ENCODE measurements around the gene MROH8. TPM values are rescaled to one million over a fixed set of nuclear protein-coding genes. Genes with fewer than 3 reads are reported as not detected.

The MROH8 gene
- total RNA-seq, 2 experiments from 2014 or later: 2.0 to 2.5 TPM

GRCh38 chr20:37207171-37207570, 27.8 kb upstream of the MROH8 start:
- Mint-ChIP-seq H3K4me3 (no peak overlapping the region), H3K4me1 (no peaks in the 10 kb centered on the region), H3K36me3 (peaks cover 16% of the 10 kb centered on the region), H3K9me3 (no peaks in the 10 kb centered on the region), H3K27me3 (no peaks in the 10 kb centered on the region), H3K27ac (no peak overlapping the region)
- POLR2A ChIA-PET: no interaction called here
- ATAC-seq (ENCODE audit: low read depth): no peak
- DNase-seq: no peak

DNA sequence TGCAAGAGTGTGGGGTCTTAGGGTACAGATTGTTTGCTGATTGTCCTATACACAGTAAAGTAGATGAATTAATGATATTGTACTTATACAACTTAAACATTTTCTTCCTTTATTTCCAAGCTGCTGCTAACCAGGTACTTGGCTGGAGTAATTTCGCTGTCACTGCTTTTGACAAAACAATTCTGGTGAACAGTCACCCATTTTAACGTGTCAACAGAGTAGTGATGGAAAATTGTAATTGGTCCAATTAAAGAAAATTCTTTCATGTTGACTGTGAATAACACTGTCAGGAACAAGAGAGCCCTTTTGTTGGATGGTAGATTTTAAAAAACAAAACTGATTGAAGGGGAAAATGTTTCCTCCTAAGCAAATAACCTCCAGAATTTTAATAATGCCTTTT, 26.4 kb upstream of the MROH8 start:
- no peak overlapping the region for H3K4me3 Mint-ChIP-seq
- ATAC-seq (ENCODE audit: low read depth): no peak
- H3K4me1 Mint-ChIP-seq: no peaks in the 10 kb centered on the region
- H3K27ac Mint-ChIP-seq: no peak overlapping the region
- H3K27me3 Mint-ChIP-seq: no peaks in the 10 kb centered on the region
- H3K36me3 Mint-ChIP-seq: peaks cover 22% of the 10 kb centered on the region
- no peak for DNase-seq
- POLR2A ChIA-PET: no interaction called here
- H3K9me3 Mint-ChIP-seq: no peaks in the 10 kb centered on the region

DNA sequence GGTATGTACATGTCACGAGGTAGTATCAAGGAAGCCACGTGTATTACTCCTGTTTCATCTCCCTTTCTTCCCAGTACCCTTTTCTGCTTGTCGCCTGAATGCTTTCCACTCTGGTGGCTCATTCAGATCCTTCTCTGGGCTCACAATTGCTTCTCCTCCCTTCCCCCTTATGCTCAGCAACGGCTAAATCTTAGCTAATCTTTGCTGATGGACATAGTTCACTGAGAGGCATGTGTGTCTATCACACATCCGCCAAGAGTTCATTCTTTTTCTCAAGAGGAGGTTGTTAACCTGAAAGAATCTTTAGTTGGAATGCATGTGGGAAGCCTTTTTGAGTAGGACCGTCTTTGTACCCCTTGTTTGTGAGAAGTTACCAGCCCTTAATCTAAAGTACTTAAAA, 25.8 kb upstream of the MROH8 start:
- Mint-ChIP-seq H3K36me3 (peaks cover 24% of the 10 kb centered on the region), H3K4me1 (peaks cover 1% of the 10 kb centered on the region), H3K27ac (no peak overlapping the region), H3K9me3 (no peaks in the 10 kb centered on the region), H3K27me3 (no peaks in the 10 kb centered on the region), H3K4me3 (no peak overlapping the region)
- POLR2A ChIA-PET: no interaction called here
- no peak for DNase-seq
- no peak for ATAC-seq (ENCODE audit: low read depth)

GRCh38 chr20:37204056-37204455, 24.7 kb upstream of the MROH8 start:
- H3K9me3 Mint-ChIP-seq: no peaks in the 10 kb centered on the region
- peaks cover 4% of the 10 kb centered on the region for H3K4me1 Mint-ChIP-seq
- peaks cover 24% of the 10 kb centered on the region for H3K36me3 Mint-ChIP-seq
- no peaks in the 10 kb centered on the region for H3K27me3 Mint-ChIP-seq
- ATAC-seq (ENCODE audit: low read depth) (no peak), DNase-seq (no peak)
- POLR2A ChIA-PET: no interaction called here
- no peak overlapping the region for H3K27ac Mint-ChIP-seq
- no peak overlapping the region for H3K4me3 Mint-ChIP-seq

GRCh38 chr20:37202267-37202943, 23.1 kb upstream of the MROH8 start:
- POLR2A ChIA-PET: no interaction called here
- no peaks in the 10 kb centered on the region for H3K9me3 Mint-ChIP-seq
- no peaks in the 10 kb centered on the region for H3K27me3 Mint-ChIP-seq
- ATAC-seq (ENCODE audit: low read depth) (no peak), DNase-seq (no peak)
- no peak overlapping the region for H3K27ac Mint-ChIP-seq
- peaks cover 4% of the 10 kb centered on the region for H3K4me1 Mint-ChIP-seq
- no peak overlapping the region for H3K4me3 Mint-ChIP-seq
- H3K36me3 Mint-ChIP-seq: peaks cover 21% of the 10 kb centered on the region

GRCh38 chr20:37201827-37202162, 22.4 kb upstream of the MROH8 start:
- Mint-ChIP-seq H3K9me3 (no peaks in the 10 kb centered on the region), H3K27me3 (no peaks in the 10 kb centered on the region), H3K27ac (no peak overlapping the region), H3K4me1 (peaks cover 5% of the 10 kb centered on the region), H3K4me3 (no peak overlapping the region), H3K36me3 (peaks cover 23% of the 10 kb centered on the region)
- DNase-seq: no peak
- no peak for ATAC-seq (ENCODE audit: low read depth)
- POLR2A ChIA-PET: no interaction called here

DNA sequence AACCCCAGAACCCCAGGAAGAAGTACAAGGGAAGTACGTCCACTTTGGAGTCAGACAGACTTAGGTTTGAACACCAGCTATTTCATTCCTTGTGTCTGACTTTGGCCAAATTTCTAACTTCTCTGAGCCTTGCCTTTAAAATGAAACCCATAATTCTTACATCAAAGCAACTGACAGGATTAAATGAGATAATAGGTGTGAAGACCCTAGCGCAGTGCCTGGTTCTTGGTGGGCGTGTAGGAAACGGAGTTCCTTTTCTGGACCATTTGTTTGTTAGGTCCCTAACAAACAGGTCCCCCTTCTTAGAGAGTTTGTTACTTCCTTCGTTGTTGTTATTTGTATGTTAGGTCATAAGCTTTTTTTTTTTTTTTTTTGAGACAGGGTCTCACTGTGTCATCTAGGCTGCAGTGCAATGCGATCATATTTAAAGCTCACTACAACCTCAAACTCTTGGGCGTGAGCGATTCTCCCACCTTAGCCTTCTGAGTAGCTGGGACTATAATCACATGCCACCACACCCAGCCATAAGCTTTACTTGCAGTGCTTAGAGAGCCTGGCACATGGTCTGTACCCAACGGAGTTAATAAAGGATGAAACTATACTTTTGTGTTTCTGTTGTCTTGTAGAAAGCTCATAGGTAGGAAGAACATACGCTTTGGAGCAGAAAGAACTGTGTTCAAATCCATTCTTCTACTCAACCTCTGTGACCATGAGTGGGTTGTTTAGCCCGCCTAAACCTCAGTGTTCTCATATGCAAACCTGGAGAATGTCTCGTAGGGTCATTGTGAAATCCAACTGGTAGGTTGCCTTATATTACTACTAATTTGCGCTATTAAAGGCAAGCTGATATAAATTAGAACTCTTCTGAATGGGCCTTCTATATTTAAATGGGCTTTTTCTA, 21.8 kb upstream of the MROH8 start:
- H3K27ac Mint-ChIP-seq: no peak overlapping the region
- no peak overlapping the region for H3K4me3 Mint-ChIP-seq
- POLR2A ChIA-PET: interaction anchor here (0.6 kb wide), 1 partner anchor 9 kb away, joined by 8 read pairs; no protein-coding TSS in a partner anchor
- H3K36me3 Mint-ChIP-seq: peaks cover 28% of the 10 kb centered on the region
- DNase-seq: no peak
- H3K27me3 Mint-ChIP-seq: no peaks in the 10 kb centered on the region
- no peaks in the 10 kb centered on the region for H3K9me3 Mint-ChIP-seq
- no peak for ATAC-seq (ENCODE audit: low read depth)
- peaks cover 8% of the 10 kb centered on the region for H3K4me1 Mint-ChIP-seq

GRCh38 chr20:37200376-37200775, 21.0 kb upstream of the MROH8 start:
- H3K36me3 Mint-ChIP-seq: peaks cover 26% of the 10 kb centered on the region
- H3K4me1 Mint-ChIP-seq: peaks cover 12% of the 10 kb centered on the region
- no peak overlapping the region for H3K27ac Mint-ChIP-seq
- H3K4me3 Mint-ChIP-seq: no peak overlapping the region
- H3K27me3 Mint-ChIP-seq: no peaks in the 10 kb centered on the region
- POLR2A ChIA-PET: no interaction called here
- H3K9me3 Mint-ChIP-seq: no peaks in the 10 kb centered on the region
- ATAC-seq (ENCODE audit: low read depth) (no peak), DNase-seq (no peak)

- POLR2A ChIA-PET: no interaction called here
- Mint-ChIP-seq H3K4me1 (peaks cover 20% of the 10 kb centered on the region), H3K27ac (no peak overlapping the region), H3K4me3 (no peak overlapping the region), H3K36me3 (peaks cover 20% of the 10 kb centered on the region), H3K9me3 (no peaks in the 10 kb centered on the region), H3K27me3 (no peaks in the 10 kb centered on the region)
- DNase-seq (no peak), ATAC-seq (ENCODE audit: low read depth) (no peak)
Measured at GRCh38 chr20:37198932-37199660, 19.7 kb upstream of the MROH8 start.

- POLR2A ChIA-PET: interaction anchor here (0.6 to 2.8 kb wide), 3 partner anchors 14 to 99 kb away, joined by 3 to 9 read pairs (median 3); partner anchors contain the start of genes MROH8, RBL1 and RPN2
- Mint-ChIP-seq H3K27ac (peak overlapping the region; percentile 77), H3K4me3 (peak overlapping the region; percentile 33), H3K27me3 (no peaks in the 10 kb centered on the region), H3K4me1 (peaks cover 45% of the 10 kb centered on the region), H3K36me3 (peaks cover 20% of the 10 kb centered on the region), H3K9me3 (no peaks in the 10 kb centered on the region)
- ATAC-seq (ENCODE audit: low read depth) (peak; percentile 70), DNase-seq (no peak)
Measured at GRCh38 chr20:37194621-37195417, 15.5 kb upstream of the MROH8 start.

- DNase-seq: no peak
- H3K4me1 Mint-ChIP-seq: peaks cover 50% of the 10 kb centered on the region
- POLR2A ChIA-PET: interaction anchor here (2.8 kb wide), 1 partner anchor 15 kb away, joined by 9 read pairs; the partner anchor contains the start of genes MROH8 and RPN2
- no peaks in the 10 kb centered on the region for H3K9me3 Mint-ChIP-seq
- peak overlapping the region; percentile 11 for H3K4me3 Mint-ChIP-seq
- H3K27ac Mint-ChIP-seq: peak overlapping the region; percentile 53
- H3K36me3 Mint-ChIP-seq: peaks cover 27% of the 10 kb centered on the region
- H3K27me3 Mint-ChIP-seq: no peaks in the 10 kb centered on the region
- no peak for ATAC-seq (ENCODE audit: low read depth)
Measured at GRCh38 chr20:37193821-37194220, 14.5 kb upstream of the MROH8 start.

DNA sequence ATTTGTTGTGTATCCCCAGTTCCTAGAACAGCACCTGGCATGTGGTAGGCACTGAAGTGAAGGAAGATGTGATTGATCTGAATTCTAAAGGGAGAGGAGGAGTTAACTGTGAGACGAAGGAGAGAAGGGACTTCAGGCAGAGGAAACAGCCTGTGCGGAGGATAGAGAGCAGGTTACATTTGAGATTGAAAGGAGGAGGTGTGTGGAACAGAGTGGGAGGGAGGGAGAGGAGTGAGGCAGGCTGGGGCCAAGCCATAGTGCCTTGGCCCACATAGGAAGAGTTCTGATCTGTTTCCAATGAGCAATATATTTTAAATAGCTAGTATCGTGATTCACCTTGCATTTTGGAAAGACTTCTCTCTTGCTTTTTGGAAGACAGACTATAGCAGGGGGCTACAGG, 13.9 kb upstream of the MROH8 start:
- Mint-ChIP-seq H3K27ac (peak overlapping the region; percentile 53), H3K4me1 (peaks cover 53% of the 10 kb centered on the region), H3K27me3 (no peaks in the 10 kb centered on the region), H3K36me3 (peaks cover 28% of the 10 kb centered on the region), H3K4me3 (no peak overlapping the region), H3K9me3 (no peaks in the 10 kb centered on the region)
- ATAC-seq (ENCODE audit: low read depth): no peak
- POLR2A ChIA-PET: interaction anchor here (2.8 kb wide), 1 partner anchor 14 kb away, joined by 9 read pairs; the partner anchor contains the start of genes MROH8 and RPN2
- DNase-seq: no peak
